ENCODE measurements around the gene RAC2. TPM values are rescaled to one million over a fixed set of nuclear protein-coding genes. Genes with fewer than 3 reads are reported as not detected.

Gene RAC2
- total RNA-seq, 1 experiment from 2014 or later = not detected

DNA sequence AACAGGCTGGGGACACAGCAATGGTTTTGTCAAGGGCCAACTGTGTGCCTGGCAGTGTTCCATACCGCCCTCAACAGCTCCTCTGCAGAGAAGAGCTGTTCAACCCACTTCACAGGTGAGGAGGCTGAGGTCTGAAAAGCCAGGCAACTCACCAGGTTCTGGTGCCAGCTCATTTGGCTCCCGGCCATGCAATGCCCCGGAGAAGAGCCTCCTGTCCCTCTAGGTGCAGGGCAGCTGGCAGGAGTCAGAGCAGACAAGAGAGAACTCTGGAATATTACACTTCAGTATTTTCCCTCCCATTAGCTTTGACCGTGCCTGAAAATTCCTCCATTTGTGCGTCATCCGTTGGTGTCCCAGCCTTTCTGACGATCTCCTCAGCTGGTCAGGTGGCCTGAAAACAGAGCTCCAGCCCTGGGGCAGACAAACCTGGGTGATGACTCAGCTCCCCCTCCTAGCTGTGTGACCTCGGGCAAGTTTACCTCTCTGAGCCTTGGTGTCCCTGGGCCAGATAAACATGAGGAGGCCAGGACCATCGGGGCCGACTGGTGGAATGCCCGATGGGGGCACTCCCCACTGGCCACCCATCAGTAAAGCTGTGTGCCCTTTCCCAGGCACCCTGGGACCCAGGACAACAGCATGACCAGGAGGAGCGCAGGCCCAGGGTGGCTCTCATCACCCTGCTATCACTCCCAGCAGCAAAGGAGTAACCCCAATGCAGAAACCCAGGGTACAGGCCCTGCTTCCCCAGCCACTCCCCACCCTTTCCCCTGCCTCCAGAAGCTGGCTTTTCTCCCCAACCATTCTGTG lies 46.4 kb downstream of the RAC2 start:
- no peak for DNase-seq
- Histone ChIP-seq H3K9me3 (replicated peaks) (no peaks in the 10 kb centered on the region), H3K27me3 (0 out of 2 replicates have a peak, but pooled peaks cover under 1% of the 10 kb centered on the region), H3K4me1 (no peaks in the 10 kb centered on the region), H3K27ac (no peak overlapping the region), H3K36me3 (no peaks in the 10 kb centered on the region), H3K4me3 (no peak overlapping the region)

DNA sequence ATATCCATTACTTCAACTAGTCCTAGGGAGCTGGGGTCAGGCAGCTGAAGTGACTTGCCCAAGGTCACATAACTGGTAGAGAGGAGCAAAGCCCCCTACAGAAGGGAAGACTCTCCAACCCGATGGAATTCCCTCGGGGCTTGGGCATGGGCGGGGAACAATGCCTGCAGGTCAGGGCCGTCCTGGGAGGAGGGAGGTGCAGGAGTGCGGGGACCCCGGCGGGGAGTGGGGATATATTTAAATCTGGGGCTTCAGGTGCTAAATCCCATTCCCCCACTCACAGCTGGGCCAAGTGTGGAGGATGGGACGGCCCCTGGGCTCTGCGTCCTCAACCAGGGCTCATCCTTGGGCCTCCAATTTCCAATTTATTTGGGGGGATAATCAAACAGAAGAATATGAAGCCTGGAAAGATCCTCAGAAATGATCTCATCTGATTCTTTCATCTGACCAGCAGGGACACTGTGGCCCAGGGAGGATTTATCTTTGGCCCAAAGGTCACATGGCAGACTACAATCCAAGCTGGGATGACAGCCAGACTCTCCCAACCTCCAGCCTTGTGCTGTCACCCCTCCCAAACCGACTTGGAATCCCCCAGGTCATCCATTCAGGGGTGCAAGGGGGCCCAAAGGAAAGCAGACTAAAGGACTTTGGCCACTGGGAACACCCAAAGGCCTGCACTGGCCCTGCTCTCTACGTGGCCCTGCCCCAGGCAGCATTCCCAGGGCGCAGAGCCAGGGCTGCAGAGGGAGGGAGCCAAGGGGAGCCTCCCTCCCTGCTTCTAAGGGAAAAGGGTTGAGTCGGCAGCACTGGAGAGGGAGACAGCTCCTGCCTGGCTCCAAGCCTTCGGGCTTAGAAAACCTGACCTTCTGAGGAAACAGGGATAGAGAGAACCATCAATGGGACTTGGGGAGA lies 47.3 kb downstream of the RAC2 start:
- Histone ChIP-seq H3K4me1 (no peaks in the 10 kb centered on the region), H3K27ac (no peak overlapping the region), H3K36me3 (no peaks in the 10 kb centered on the region), H3K4me3 (no peak overlapping the region), H3K27me3 (no peaks in the 10 kb centered on the region), H3K9me3 (replicated peaks) (no peaks in the 10 kb centered on the region)
- no peak for DNase-seq

DNA sequence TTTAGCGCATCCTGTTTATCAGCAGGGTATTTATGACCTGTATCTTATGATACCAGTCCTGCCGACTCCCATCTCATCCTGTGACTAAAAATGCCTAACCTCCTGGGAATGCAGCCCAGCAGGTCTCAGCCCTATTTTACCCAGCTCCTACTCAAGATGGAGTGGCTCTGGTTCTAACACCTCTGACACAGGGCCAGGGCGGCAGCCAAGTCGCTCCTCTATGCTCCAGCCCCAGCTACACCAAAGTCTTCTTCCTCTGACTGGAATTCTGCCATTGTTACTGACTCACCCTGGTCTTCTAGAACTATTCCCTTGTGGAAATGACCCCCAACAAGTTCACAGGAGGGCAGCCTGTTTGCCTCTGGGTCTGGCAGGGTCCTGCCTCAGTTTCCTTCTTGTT lies 48.1 kb downstream of the RAC2 start:
- no peak overlapping the region for H3K4me3 ChIP-seq
- no peaks in the 10 kb centered on the region for H3K36me3 ChIP-seq
- no peak for DNase-seq
- no peaks in the 10 kb centered on the region for H3K27me3 ChIP-seq
- no peaks in the 10 kb centered on the region for H3K4me1 ChIP-seq
- no peaks in the 10 kb centered on the region for H3K9me3 ChIP-seq (replicated peaks)
- no peak overlapping the region for H3K27ac ChIP-seq

DNA sequence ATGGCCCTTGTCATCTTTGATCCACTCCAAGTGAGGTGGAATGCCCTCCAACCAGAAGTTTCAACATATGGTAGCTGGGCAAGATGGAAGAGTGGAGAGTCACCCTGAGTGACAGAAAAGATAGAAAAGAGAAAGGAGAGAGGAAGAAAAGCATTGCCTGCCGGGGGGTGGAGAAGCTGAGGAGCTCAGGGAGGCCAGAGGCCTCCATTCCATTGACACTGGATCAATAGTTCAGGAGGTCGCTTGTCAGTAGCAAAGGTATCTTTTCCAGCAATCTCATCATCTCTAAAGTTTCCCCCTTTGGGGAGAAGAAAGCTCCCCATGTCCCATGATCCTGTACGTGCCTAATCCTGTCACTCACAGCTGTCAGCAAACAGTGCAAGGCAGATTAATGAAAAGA lies 49.3 kb downstream of the RAC2 start:
- Histone ChIP-seq H3K27ac (no peak overlapping the region), H3K27me3 (no peaks in the 10 kb centered on the region), H3K9me3 (replicated peaks) (no peaks in the 10 kb centered on the region), H3K4me1 (no peaks in the 10 kb centered on the region), H3K36me3 (no peaks in the 10 kb centered on the region), H3K4me3 (no peak overlapping the region)
- no peak for DNase-seq

DNA sequence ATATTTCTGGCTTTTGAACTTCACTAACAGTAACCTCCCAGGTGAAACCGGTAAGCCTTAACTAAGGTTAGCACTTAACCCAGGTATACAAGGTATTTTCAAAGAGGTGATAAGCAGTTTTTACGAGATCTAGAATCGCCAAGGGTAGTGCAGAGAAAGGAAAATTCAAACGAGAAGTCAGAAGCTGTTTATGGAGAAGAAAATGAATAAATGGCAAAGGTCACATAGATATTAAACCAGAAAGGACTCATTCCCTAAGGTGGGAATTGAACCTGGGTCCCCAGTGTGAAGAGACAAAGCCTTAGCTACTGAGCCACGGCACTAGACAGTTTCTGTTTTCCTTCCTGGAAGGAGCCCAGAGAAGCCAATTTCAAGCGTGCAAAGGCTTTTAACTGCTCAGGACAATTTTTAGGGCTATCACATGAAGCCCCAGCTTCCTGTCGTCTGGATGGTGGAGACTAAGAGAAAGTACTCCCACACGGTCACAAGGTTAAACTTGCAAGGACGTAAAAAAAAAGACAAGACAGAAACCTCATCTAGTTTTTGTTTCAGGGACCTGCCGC lies 50.4 kb downstream of the RAC2 start:
- Histone ChIP-seq H3K27ac (no peak overlapping the region), H3K4me3 (no peak overlapping the region), H3K9me3 (replicated peaks) (no peaks in the 10 kb centered on the region), H3K4me1 (no peaks in the 10 kb centered on the region), H3K36me3 (no peaks in the 10 kb centered on the region), H3K27me3 (no peaks in the 10 kb centered on the region)
- DNase-seq = no peak

DNA sequence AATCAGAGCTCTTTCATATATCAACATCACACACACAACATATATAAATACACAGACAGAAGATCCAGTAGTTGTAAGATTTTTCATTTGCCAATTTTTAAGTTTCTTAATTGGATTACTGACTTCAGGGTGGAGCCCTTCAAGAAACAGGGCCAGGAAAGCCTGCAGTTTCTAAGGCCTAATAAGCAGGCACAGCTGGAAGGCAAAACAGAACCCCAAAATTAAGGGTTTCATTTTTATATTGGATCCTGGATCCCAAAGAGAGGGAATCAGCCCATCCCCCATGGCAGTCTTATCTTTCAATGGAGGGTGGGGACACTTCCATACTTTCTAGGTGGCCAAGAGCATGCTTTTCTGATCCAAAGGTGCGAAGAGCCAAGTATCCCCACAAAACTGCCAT lies 51.3 kb downstream of the RAC2 start:
- DNase-seq = no peak
- Histone ChIP-seq H3K27me3 (no peaks in the 10 kb centered on the region), H3K9me3 (replicated peaks) (no peaks in the 10 kb centered on the region), H3K27ac (no peak overlapping the region), H3K36me3 (no peaks in the 10 kb centered on the region), H3K4me1 (no peaks in the 10 kb centered on the region), H3K4me3 (no peak overlapping the region)

DNA sequence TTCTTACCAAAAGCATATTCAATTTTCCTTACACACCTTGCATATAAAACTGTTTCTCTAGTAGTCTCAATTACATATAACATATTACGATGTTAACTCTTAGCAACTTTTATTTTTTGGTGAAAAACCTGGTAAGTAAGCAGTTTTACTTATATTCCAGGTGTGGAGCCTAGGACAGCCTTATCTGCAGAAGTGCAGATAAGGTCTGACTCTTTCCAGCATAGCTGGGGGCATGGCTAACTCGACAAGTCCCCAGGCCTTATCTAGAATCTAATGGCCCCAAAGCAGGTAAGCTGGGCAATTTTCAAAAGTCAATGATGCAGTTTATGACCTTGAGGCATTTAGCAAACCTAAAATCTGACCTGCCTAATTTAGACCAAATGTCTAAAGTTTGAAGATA lies 51.9 kb downstream of the RAC2 start:
- DNase-seq = no peak
- Histone ChIP-seq H3K27ac (no peak overlapping the region), H3K4me1 (no peaks in the 10 kb centered on the region), H3K9me3 (replicated peaks) (no peaks in the 10 kb centered on the region), H3K36me3 (no peaks in the 10 kb centered on the region), H3K27me3 (no peaks in the 10 kb centered on the region), H3K4me3 (no peak overlapping the region)

DNA sequence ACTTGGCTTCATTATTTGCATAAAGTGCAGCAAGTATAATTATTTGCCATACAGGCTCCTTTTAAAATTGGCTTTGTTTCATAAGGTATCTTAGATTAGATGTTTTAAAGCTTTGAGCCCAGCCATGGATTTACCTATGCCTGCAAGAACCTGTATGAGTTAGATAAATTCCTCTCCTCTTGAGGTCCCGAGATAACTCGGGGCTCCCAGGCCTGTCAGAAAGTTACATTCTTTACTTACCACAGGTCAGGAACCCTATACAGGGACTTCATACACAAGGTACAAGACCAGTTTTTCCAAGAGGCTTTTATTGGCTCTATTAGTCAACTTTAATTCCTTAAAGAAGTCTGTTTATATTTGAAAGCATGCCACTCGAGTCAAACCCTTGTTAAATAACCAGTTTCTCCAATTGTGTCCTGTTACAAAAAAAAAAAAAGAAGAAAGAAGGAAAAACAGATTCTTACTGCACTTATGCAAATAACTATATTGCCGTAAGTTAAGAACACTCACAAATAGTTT lies 53.7 kb downstream of the RAC2 start:
- H3K27me3 ChIP-seq = no peaks in the 10 kb centered on the region
- no peak overlapping the region for H3K4me3 ChIP-seq
- no peak for DNase-seq
- H3K36me3 ChIP-seq = no peaks in the 10 kb centered on the region
- no peak overlapping the region for H3K27ac ChIP-seq
- no peaks in the 10 kb centered on the region for H3K9me3 ChIP-seq (replicated peaks)
- no peaks in the 10 kb centered on the region for H3K4me1 ChIP-seq

DNA sequence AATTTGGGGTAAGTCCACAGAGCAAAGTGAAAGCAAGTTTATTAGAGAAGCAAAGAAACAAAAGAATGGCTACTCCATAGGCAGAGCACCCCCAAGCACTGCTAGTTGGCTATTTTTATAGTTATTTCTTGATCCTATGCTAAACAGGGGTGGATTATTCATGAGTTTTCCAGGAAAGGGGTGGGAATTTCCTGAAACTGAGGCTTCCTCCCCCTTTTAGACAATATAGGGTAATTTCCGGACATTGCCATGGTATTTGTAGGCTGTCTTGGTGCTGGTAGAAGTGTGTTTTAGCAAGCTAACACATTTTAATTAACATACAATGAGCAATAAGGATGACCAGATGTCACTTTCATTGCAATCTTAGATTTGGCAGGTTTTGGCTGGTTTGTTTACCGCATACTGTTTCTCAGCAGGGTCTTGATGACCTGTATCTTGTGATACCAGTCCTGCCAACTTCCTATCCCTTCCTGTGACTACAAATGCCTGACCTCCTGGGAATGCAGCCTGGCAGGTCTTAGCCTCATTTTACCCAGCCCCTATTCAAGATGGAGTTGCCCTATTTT lies 55.1 kb downstream of the RAC2 start:
- no peaks in the 10 kb centered on the region for H3K36me3 ChIP-seq
- no peak overlapping the region for H3K4me3 ChIP-seq
- H3K4me1 ChIP-seq = no peaks in the 10 kb centered on the region
- H3K27ac ChIP-seq = no peak overlapping the region
- H3K27me3 ChIP-seq = no peaks in the 10 kb centered on the region
- DNase-seq = no peak
- no peaks in the 10 kb centered on the region for H3K9me3 ChIP-seq (replicated peaks)

DNA sequence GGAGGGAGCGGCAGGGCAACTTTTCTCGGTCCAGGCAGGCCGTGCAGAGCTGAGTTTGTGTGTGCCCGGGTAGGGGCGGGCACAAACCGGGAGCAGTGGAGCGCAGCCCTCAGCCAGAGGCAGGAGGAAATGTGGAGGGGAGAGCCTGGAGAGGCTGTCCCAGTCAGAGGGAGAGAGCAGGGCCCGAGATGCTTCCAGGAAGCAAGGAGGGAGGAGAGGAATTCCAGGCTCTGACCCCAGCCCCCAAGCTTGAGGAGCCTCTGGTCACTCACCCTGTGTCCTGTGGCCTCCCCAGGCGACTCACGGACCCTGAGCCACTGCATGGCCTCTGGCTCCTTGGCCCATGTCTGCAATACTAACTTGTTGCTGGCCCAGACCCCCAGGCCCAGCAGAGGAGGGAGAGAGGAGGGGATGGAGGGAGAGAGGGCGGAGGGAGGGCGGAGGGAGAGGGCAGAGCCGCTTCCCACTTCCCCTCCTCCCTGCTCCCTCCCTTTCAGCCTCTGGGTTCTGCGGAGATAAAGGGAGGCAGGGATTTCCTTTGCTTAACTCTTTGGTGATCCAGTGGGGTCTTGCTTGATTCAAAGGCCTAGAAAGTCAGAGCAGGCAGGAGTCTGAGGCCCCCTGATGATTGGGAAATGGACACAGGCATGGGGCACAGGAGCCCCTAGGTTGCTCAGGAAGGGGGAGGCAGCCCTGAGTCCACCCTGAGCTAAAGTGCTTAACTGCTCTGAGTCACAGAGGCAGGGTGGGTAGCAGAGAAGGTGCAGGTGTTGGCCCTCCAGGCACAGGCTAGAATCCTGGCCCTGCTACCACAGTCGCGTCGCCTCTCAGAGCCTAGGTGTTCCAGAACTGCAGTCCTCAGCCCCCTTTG lies 55.9 kb downstream of the RAC2 start, which contains the start of gene C1QTNF6:
Gene C1QTNF6, minus strand, starts transcription at position 357 of the 871 bp plus-strand sequence. Its CDS starts 34 bp downstream, at position 323.
- H3K4me1 ChIP-seq = no peaks in the 10 kb centered on the region
- no peaks in the 10 kb centered on the region for H3K36me3 ChIP-seq
- DNase-seq = no peak
- H3K27me3 ChIP-seq = no peaks in the 10 kb centered on the region
- no peak within 1 kb of the TSS for H3K4me3 ChIP-seq
- H3K9me3 ChIP-seq (replicated peaks) = no peaks in the 10 kb centered on the region
- H3K27ac ChIP-seq = no peak within 1 kb of the TSS

DNA sequence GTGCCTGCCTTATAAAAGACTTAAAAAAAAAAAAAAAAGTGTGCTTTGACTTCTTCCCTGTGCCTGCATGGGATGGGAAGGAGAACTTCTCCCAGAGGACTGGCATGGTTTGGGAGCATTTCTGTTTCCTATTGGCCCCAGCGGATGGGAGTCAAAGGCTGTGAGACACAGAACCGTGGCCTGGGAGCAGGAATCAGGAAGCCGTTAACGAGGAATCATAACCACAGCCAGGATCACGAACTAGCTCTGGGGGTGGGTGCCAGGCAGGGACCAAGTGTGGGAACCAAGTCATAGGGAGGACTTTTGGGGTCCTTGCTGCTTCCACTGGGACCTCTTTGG lies 56.5 kb downstream of the RAC2 start:
- Histone ChIP-seq H3K4me3 (no peak overlapping the region), H3K27ac (no peak overlapping the region), H3K9me3 (replicated peaks) (no peaks in the 10 kb centered on the region), H3K27me3 (no peaks in the 10 kb centered on the region), H3K36me3 (no peaks in the 10 kb centered on the region), H3K4me1 (no peaks in the 10 kb centered on the region)
- DNase-seq = no peak

DNA sequence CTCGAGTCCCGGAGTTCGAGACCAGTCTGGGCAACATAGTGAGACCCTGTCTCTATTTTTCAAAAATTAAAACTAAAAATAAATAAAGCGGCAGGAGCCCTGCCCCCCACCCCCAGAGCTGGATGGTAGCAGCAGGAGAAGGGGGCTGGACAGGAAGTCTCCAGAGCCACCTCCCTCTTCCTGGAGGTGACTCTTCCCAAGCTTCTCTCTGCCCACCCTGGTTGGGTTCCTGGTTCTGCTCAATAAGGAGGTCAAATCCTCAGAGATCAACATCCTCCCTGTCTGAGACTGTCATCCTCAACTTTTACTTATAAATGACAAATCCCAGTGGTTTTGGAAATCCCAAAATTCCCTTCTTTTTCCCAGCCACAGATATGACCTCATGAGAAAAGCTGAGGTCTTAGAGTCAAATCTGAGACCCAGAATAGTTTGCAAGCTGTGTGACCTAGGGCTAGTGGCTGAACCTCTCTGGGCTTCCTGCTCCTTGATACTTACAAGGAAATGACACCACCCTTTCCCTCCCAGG lies 57.0 kb downstream of the RAC2 start:
- no peaks in the 10 kb centered on the region for H3K36me3 ChIP-seq
- H3K9me3 ChIP-seq (replicated peaks) = no peaks in the 10 kb centered on the region
- no peaks in the 10 kb centered on the region for H3K27me3 ChIP-seq
- no peaks in the 10 kb centered on the region for H3K4me1 ChIP-seq
- H3K27ac ChIP-seq = no peak overlapping the region
- DNase-seq = no peak
- no peak overlapping the region for H3K4me3 ChIP-seq

DNA sequence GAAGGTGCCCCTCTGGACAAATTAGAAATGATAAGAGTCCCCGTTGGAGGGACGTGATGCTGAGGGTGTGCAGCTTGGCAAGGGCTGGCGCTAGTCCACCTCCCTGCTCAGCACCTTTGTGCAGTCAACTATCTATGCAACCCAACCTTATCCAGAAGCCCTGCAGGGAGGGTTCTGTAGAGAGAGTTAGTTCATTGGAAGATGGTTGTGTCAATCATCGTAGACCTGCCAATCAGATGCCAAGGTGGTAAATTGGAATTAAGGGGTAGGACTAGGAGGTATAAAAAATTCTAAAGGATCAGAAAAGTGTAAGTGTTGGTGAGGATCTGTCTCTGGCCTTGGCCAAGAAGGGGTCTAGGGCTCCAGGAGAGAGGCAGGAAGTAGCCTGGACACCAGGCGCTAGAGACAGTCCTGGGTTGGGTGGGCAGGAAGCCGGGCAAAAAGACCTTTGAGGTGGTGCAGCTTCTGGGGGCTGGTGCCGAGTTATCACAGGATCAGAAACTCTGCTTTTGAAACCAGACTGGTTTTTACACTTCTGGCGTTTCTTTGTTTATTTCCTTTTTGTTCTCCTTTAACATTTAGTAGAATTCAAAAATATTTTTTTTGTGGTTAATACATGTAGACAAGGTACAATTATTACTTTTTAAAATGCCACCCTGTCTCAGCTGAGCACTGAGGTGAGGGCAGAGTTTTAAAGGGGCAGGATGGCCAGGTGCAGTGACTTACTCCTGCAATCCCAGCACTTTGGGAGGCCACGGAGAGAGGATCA lies 57.7 kb downstream of the RAC2 start:
- Histone ChIP-seq H3K4me1 (no peaks in the 10 kb centered on the region), H3K27ac (no peak overlapping the region), H3K27me3 (no peaks in the 10 kb centered on the region), H3K9me3 (replicated peaks) (no peaks in the 10 kb centered on the region), H3K36me3 (no peaks in the 10 kb centered on the region), H3K4me3 (no peak overlapping the region)
- DNase-seq = peak in 1 of 2 experiments; percentile 27
